WTC11 (cell line): ENCODE results near the gene ATP5MC3. TPM values are rescaled to one million over a fixed set of nuclear protein-coding genes. Genes with fewer than 3 reads are reported as not detected.
A peak's percentile ranks its signal among the peaks of the same experiment; 100 is the strongest.

Experiments
- ATAC-seq: fragments of 200-7000 bp; cut with Tn5 transposase; 2 replicates; pipeline ENCODE4 v1.10.0; 2021; ENCODE audit warnings: mild to moderate bottlenecking, moderate library complexity
- CTCF ChIA-PET: fragments of 300-600 bp; sonication (Branson Sonifier 250); formaldehyde crosslinking; loops from one replicate; lab custom pipeline; 2021; ENCODE audit warnings: antibody characterized with exemption; lab: Charles Lee
- POLR2A ChIA-PET: fragments of 350-600 bp; sonication (Branson Sonifier 250); formaldehyde crosslinking; loops from one replicate; lab custom pipeline; 2021; ENCODE audit warnings: antibody characterized with exemption; lab: Charles Lee
- DNase-seq: peaks from one replicate; pipeline ENCODE4 v3.0.0; 2021; ENCODE audit warnings: low spot score
- H3K27ac Mint-ChIP-seq: 2 replicates; pipeline ENCODE4 v1.8.0; 2021; ENCODE audit warnings: mixed read lengths
- H3K27me3 Mint-ChIP-seq: 2 replicates; pipeline ENCODE4 v1.8.0; 2021; ENCODE audit warnings: low read depth, mild to moderate bottlenecking, moderate library complexity, mixed read lengths
- H3K36me3 Mint-ChIP-seq: 2 replicates; pipeline ENCODE4 v1.8.0; 2021; ENCODE audit warnings: mixed read lengths
- H3K4me1 Mint-ChIP-seq: 2 replicates; pipeline ENCODE4 v1.8.0; 2022; ENCODE audit warnings: mixed read lengths
- H3K4me3 Mint-ChIP-seq: 2 replicates; pipeline ENCODE4 v1.8.0; 2021; ENCODE audit warnings: mild to moderate bottlenecking, moderate library complexity, mixed read lengths
- H3K9me3 Mint-ChIP-seq: 2 replicates; pipeline ENCODE4 v1.8.0; 2021; ENCODE audit warnings: mixed read lengths
- CDX4 ChIP-seq: fragments of 250-450 bp; sonication (Bioruptor Pico); IDR thresholded peaks from 2 replicates; pipeline ENCODE4 v1.9.0; 2021; ENCODE audit warnings: moderate library complexity, mild to moderate bottlenecking, inconsistent platforms, borderline replicate concordance
- ELF4 ChIP-seq: sonication (generic); formaldehyde crosslinking; IDR thresholded peaks from 2 replicates; pipeline ENCODE4 v1.8.1; 2022; ENCODE audit warnings: low read depth, mild to moderate bottlenecking, moderate library complexity, missing genetic modification reagents
- ERG ChIP-seq: fragments of 250-450 bp; sonication (Bioruptor Pico); IDR thresholded peaks from 2 replicates; pipeline ENCODE4 v1.8.0; 2021; ENCODE audit warnings: mild to moderate bottlenecking
- ETV6 ChIP-seq: sonication (generic); formaldehyde crosslinking; IDR thresholded peaks from 2 replicates; pipeline ENCODE4 v1.8.1; 2022; ENCODE audit warnings: mild to moderate bottlenecking, missing genetic modification reagents
- HMGA2 ChIP-seq: fragments of 250-450 bp; sonication (Bioruptor Pico); IDR thresholded peaks from 2 replicates; pipeline ENCODE4 v1.4.0; 2021; ENCODE audit warnings: mild to moderate bottlenecking, moderate library complexity
- IRF2 ChIP-seq: sonication (generic); formaldehyde crosslinking; IDR thresholded peaks from 2 replicates; pipeline ENCODE4 v1.8.0; 2022; ENCODE audit warnings: low read depth, missing genetic modification reagents, borderline replicate concordance
- JAZF1 ChIP-seq: fragments of 250-450 bp; sonication (Bioruptor Pico); IDR thresholded peaks from 2 replicates; pipeline ENCODE4 v1.9.0; 2021; ENCODE audit warnings: moderate library complexity, mild to moderate bottlenecking, inconsistent platforms
- NR3C1 ChIP-seq: sonication (generic); formaldehyde crosslinking; conservative IDR thresholded peaks from 2 replicates; pipeline ENCODE4 v1.8.1; 2023; ENCODE audit warnings: low read depth, mild to moderate bottlenecking, missing genetic modification reagents
- OVOL2 ChIP-seq: fragments of 250-450 bp; sonication (Bioruptor Pico); IDR thresholded peaks from 2 replicates; pipeline ENCODE4 v1.9.0; 2021; ENCODE audit warnings: mild to moderate bottlenecking, borderline replicate concordance
- SMAD4 ChIP-seq: sonication (generic); formaldehyde crosslinking; IDR thresholded peaks from 2 replicates; pipeline ENCODE4 v1.8.0; 2022; ENCODE audit warnings: mild to moderate bottlenecking, missing genetic modification reagents
- ZNF219 ChIP-seq: sonication (generic); formaldehyde crosslinking; IDR thresholded peaks from 2 replicates; pipeline ENCODE4 v1.8.0; 2023; ENCODE audit warnings: missing genetic modification reagents, mild to moderate bottlenecking, borderline replicate concordance
- ZNF232 ChIP-seq: sonication (generic); formaldehyde crosslinking; IDR thresholded peaks from 2 replicates; pipeline ENCODE4 v1.8.0; 2022; ENCODE audit warnings: mild to moderate bottlenecking, missing genetic modification reagents
- ZNF263 ChIP-seq: sonication (generic); formaldehyde crosslinking; IDR thresholded peaks from 2 replicates; pipeline ENCODE4 v1.8.1; 2022; ENCODE audit warnings: low read depth, mild to moderate bottlenecking, moderate library complexity, missing genetic modification reagents
- ZNF416 ChIP-seq: fragments of 250-450 bp; sonication (Bioruptor Pico); IDR thresholded peaks from 2 replicates; pipeline ENCODE4 v1.9.0; 2021; ENCODE audit warnings: mild to moderate bottlenecking, inconsistent platforms
- total RNA-seq: library from RNA; stranded (reverse); gene quantifications from 3 replicates; pipeline ENCODE4 v1.2.3, GENCODE V29; 2021
- TF ChIP-seq, protein P1 (sequence below): sonication (generic); formaldehyde crosslinking; IDR thresholded peaks from 2 replicates; pipeline ENCODE4 v1.8.1; 2023; ENCODE audit warnings: mild to moderate bottlenecking, missing genetic modification reagents
- TF ChIP-seq, protein P2 (sequence below): sonication (generic); formaldehyde crosslinking; IDR thresholded peaks from 2 replicates; pipeline ENCODE4 v1.8.1; 2022; ENCODE audit warnings: mild to moderate bottlenecking, moderate library complexity, missing genetic modification reagents
- TF ChIP-seq, protein P3 (sequence below): sonication (generic); formaldehyde crosslinking; IDR thresholded peaks from 2 replicates; pipeline ENCODE4 v1.8.1; 2023; ENCODE audit warnings: mild to moderate bottlenecking, missing genetic modification reagents
- TF ChIP-seq, protein P4 (sequence below): sonication (generic); formaldehyde crosslinking; conservative IDR thresholded peaks from 2 replicates; pipeline ENCODE4 v1.8.1; 2022; ENCODE audit warnings: mild to moderate bottlenecking, missing genetic modification reagents
- TF ChIP-seq, protein P5 (sequence below): fragments of 250-450 bp; sonication (Bioruptor Pico); IDR thresholded peaks from 2 replicates; pipeline ENCODE4 v2.1.2; 2022; ENCODE audit warnings: mild to moderate bottlenecking, moderate library complexity

The ATP5MC3 gene
- total RNA-seq, 1 experiment from 2014 or later = 370 TPM

DNA sequence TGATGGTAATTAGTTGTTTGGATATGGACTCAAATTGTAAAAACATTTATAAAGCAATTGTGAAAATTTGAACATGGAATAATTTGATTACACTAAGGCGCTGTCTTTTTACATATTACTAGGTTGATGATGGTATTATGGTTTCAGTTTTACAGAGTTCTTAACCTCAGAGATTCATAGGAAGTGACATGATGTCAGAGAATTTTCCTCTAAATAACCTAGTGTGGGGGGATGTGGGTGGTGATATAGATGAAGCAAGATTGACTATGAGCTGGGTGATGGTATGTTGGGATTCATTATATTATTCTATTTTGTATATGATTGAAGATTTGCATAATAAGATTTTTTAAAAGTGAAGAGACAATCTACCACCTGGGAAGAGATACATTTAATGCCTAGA is 45.9 kb upstream of the ATP5MC3 start (continued):
- TF ChIP-seq ETV6 (CRISPR knock-in tag) (no peak), ZNF416 (CRISPR knock-in tag) (no peak), OVOL2 (CRISPR knock-in tag) (no peak), ZNF219 (no peak), JAZF1 (CRISPR knock-in tag) (no peak), HMGA2 (no peak)
- TF ChIP-seq, protein P1, sequence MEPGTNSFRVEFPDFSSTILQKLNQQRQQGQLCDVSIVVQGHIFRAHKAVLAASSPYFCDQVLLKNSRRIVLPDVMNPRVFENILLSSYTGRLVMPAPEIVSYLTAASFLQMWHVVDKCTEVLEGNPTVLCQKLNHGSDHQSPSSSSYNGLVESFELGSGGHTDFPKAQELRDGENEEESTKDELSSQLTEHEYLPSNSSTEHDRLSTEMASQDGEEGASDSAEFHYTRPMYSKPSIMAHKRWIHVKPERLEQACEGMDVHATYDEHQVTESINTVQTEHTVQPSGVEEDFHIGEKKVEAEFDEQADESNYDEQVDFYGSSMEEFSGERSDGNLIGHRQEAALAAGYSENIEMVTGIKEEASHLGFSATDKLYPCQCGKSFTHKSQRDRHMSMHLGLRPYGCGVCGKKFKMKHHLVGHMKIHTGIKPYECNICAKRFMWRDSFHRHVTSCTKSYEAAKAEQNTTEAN = no peak

- H3K4me1 Mint-ChIP-seq = no peaks in the 10 kb centered on the region
- H3K27me3 Mint-ChIP-seq = no peaks in the 10 kb centered on the region; the same call in 1 of the 2 replicates
- H3K36me3 Mint-ChIP-seq = no peaks in the 10 kb centered on the region
- ChIA-PET CTCF (interaction anchor here (1.8 kb wide), 1 partner anchor 31 kb away, joined by 4 read pairs; no protein-coding TSS in a partner anchor), POLR2A (no interaction called here)
- TF ChIP-seq, protein P2, sequence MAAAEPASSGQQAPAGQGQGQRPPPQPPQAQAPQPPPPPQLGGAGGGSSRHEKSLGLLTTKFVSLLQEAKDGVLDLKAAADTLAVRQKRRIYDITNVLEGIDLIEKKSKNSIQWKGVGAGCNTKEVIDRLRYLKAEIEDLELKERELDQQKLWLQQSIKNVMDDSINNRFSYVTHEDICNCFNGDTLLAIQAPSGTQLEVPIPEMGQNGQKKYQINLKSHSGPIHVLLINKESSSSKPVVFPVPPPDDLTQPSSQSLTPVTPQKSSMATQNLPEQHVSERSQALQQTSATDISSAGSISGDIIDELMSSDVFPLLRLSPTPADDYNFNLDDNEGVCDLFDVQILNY (CRISPR knock-in tag) = no peak
- TF ChIP-seq ERG (CRISPR knock-in tag) (no peak), CDX4 (CRISPR knock-in tag) (no peak)
- TF ChIP-seq, protein P1 = no peak
- H3K4me3 Mint-ChIP-seq = no peak overlapping the region
- H3K9me3 Mint-ChIP-seq = no peaks in the 10 kb centered on the region
- no peak for DNase-seq
- H3K27ac Mint-ChIP-seq = no peak overlapping the region
- ATAC-seq = no peak
Measured at GRCh38 chr2:175220075-175220474, 38.6 kb upstream of the ATP5MC3 start.

DNA sequence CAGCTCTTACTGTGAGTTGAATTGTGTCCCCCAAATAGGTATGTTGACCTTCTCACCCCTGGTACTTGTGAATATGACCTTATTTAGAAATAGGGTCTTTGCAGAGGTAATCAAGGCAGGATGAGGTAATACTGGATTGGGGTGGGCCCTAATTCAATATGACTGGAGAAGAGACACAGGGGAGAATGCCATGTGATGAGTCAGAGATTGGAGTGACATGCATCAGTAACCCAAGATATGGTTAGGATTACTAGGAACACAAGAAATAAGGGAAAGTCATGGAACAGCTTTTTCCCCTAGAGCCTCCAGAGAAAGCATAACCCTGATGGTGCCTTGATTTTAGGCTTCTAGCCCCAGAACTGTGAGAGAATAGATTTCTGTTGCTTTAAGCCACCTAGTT is 37.0 kb upstream of the ATP5MC3 start:
- POLR2A ChIA-PET = no interaction called here
- DNase-seq = no peak
- Mint-ChIP-seq H3K27ac (0 out of 2 replicates have a peak overlapping the region, but pooled peaks have one; percentile 6), H3K4me1 (no peaks in the 10 kb centered on the region), H3K9me3 (no peaks in the 10 kb centered on the region), H3K27me3 (no peaks in the 10 kb centered on the region)
- CTCF ChIA-PET = no interaction called here
- TF ChIP-seq ERG (CRISPR knock-in tag) = no peak
- TF ChIP-seq IRF2 = no peak
- TF ChIP-seq, all 79 proteins: peak for 0
- no peaks in the 10 kb centered on the region for H3K36me3 Mint-ChIP-seq
- H3K4me3 Mint-ChIP-seq = no peak overlapping the region
- no peak for ATAC-seq

DNA sequence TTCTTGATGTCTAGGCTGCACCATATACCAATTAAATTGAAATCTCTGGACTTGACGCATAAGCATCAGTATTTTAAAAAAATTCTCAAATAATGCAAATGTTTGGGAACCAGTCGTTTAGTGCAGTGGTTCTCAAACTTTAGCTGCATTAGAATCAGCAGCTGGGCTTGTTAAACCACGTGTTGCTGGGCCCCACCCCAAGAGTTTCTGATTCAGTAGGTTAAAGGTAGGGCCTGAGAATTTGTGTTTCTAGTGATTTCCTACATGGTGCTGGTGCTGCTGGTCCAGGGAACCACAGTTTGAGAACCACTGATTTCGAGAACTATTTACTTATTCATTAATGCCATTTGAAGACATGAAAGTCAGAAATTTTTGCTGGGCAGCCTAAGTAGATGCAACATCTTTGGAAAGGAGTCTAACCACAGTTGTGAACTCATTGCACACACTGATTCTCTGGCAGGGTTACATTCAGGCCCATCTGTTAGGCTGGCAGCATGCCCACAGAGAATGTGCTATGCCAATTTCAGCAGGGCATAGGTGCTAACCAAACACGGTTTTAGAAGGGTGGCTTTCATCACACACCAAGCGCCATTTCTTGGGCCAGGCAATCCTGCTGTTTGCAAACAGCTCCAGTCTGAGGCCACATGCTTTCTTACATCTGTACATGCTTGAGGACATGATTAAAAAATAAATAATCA is 26.4 kb upstream of the ATP5MC3 start:
- CTCF ChIA-PET = no interaction called here
- POLR2A ChIA-PET = no interaction called here
- TF ChIP-seq ZNF263 (CRISPR knock-in tag) (no peak), SMAD4 (CRISPR knock-in tag) (no peak), NR3C1 (CRISPR knock-in tag) (no peak), ELF4 (CRISPR knock-in tag) (no peak), ZNF232 (no peak), OVOL2 (CRISPR knock-in tag) (no peak)
- TF ChIP-seq, protein P3, sequence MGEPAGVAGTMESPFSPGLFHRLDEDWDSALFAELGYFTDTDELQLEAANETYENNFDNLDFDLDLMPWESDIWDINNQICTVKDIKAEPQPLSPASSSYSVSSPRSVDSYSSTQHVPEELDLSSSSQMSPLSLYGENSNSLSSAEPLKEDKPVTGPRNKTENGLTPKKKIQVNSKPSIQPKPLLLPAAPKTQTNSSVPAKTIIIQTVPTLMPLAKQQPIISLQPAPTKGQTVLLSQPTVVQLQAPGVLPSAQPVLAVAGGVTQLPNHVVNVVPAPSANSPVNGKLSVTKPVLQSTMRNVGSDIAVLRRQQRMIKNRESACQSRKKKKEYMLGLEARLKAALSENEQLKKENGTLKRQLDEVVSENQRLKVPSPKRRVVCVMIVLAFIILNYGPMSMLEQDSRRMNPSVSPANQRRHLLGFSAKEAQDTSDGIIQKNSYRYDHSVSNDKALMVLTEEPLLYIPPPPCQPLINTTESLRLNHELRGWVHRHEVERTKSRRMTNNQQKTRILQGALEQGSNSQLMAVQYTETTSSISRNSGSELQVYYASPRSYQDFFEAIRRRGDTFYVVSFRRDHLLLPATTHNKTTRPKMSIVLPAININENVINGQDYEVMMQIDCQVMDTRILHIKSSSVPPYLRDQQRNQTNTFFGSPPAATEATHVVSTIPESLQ (CRISPR knock-in tag) = no peak
- TF ChIP-seq, protein P4, sequence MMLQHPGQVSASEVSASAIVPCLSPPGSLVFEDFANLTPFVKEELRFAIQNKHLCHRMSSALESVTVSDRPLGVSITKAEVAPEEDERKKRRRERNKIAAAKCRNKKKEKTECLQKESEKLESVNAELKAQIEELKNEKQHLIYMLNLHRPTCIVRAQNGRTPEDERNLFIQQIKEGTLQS (CRISPR knock-in tag) = no peak
- TF ChIP-seq, protein P5, sequence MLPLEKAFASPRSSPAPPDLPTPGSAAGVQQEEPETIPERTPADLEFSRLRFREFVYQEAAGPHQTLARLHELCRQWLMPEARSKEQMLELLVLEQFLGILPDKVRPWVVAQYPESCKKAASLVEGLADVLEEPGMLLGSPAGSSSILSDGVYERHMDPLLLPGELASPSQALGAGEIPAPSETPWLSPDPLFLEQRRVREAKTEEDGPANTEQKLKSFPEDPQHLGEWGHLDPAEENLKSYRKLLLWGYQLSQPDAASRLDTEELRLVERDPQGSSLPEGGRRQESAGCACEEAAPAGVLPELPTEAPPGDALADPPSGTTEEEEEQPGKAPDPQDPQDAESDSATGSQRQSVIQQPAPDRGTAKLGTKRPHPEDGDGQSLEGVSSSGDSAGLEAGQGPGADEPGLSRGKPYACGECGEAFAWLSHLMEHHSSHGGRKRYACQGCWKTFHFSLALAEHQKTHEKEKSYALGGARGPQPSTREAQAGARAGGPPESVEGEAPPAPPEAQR = no peak

More for the DNA sequence above, 26.4 kb upstream of the ATP5MC3 start:
- ATAC-seq = no peak
- Mint-ChIP-seq H3K27ac (no peak overlapping the region), H3K36me3 (no peaks in the 10 kb centered on the region), H3K4me3 (no peak overlapping the region), H3K27me3 (no peaks in the 10 kb centered on the region), H3K9me3 (no peaks in the 10 kb centered on the region), H3K4me1 (peaks cover 3% of the 10 kb centered on the region; the same call in 1 of the 2 replicates)
- DNase-seq = no peak
